Activated CD8-positive, alpha-beta memory T cell treated with anti-CD3 and anti-CD28 coated beads for 4 hours (primary cell): ENCODE data around the gene LARGE2.

Experiments
- DNase-seq, 2 donors: peaks; one replicate each; pipeline ENCODE4 v3.0.0-alpha.2; 2020; ENCODE audit warnings: low read depth in 2 of 2

LARGE2 gene

DNA sequence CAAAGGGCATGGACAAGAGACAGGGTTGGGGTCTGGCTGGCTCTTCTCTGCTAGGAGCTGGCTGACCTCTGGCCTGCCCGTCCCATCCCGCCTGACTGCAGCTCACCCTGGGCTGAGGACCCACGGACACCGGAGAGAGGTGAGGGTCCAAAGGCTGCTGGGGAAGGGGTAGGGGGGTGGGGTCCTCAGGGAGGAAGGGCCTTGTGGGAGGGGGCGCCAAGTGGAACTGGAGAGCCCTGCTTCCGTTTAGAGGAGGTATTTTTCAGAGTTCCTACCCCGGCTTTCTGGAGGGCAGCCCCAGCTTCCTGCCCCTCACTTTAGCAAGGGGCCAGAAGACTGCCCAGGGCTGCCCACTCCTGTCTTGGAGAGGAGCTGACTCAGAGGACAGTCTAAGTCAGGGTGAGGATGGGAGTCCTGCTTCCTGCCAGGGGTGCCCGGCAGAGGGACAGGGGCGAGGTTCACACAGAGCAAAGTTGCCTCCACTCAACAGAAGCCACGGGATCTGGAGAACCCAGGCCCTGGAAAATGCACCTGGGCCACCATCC lies 7.1 kb downstream of the LARGE2 start:
- DNase-seq: no peak

DNA sequence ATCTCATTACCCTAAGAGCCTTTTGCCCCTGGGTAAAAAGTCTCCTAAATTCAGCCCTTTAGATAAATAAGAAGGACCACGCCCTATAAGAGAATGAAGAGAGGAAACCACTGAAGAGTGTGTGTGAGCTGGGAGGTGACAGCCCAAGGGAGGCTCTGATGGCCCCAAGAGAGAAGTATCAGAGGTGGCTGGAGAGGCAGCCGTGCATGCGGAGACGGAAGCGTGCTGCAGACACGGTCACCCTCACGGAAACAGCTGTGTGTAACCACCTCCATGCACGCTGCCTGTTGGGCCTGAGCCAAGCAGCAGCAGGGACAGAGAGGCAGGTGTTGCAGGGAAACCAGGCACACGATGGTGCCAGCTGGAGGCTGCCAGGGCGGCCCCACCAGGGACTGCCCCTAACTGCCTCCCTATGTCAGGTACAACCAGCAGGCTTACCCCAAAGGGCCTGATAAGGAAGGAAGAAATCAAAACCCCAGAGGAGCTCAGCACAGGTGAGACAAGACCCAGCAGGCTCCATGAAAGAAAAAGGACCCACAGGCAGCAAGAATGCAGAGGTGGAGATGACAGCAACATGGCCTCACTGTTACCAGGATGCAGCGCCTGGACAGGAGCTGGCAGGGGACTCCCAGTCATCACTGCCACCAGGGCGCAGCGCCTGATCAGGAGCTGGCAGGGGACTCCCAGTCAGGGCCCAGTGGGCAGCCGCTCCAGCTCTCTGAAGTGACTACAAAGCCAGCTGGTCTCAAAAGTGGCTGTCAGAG lies 7.8 kb downstream of the LARGE2 start:
- no peak for DNase-seq

DNA sequence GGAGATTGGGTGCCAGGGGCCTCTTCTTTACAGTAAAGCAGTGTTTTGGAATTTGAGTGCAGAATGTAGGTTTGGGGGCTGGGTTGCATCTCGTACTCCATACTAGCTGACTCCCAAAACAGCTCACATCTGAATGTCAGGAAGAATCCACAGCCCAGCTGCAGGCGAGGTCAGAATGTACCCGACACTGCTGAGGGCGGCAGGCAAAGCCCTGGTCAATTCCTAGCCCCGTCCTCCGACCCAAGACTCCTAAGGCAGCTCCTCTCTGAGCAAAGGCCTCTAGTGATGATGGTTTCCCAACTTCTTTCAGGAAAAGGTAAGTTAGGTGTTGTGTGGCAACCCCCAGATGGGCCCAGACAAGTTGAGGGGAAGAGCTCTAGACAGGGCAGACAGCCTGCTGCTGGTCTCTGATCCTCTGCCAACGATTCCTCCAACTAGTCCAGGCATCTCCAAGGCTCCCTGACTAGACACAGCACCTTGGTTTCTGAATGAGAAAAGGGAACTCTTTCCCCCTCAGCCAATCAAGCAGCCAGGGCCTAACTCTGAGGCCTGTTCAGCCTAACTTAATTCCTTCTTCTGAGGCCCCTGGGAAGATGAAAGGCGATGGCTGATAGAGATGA lies 8.6 kb downstream of the LARGE2 start:
- no peak for DNase-seq

DNA sequence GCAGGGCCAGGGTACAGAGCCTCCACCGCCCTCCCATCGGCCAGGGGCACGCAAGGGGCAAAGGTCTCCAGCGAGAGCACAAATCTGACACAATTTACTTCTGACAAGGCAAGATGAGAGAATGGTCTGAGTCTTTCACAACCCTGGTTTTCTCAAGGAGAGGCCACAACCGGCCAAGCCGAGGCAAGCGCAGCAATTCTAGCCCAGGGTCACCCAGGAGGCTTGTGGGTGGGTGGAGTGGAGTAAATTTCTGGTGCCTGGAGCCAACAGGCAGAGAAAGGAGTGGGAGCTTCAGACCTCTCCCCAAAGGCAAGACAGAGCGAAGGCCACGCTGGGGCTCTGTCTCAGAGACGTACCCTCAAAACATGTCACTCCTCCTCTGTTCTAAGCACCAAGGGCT lies 9.3 kb downstream of the LARGE2 start:
- DNase-seq: no peak

DNA sequence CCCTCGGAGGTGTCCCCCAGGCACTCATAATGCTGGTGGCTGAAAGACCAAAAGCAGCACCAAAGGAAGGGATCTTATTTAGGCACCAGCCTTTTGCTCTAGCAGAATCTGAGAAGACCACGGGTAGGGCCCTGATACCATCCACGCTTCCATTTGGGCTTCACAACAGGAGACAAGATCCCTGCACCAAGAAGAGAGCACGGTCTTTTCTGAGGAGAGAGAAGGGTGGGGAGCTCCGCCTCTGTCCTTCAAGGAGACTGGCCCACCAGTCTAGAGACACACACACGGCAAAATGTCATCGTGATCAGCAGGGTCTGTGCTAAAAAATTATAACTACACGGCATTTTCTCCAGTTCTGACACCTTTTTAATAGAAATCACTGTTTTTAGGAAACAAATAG lies 9.8 kb downstream of the LARGE2 start:
- DNase-seq: no peak

DNA sequence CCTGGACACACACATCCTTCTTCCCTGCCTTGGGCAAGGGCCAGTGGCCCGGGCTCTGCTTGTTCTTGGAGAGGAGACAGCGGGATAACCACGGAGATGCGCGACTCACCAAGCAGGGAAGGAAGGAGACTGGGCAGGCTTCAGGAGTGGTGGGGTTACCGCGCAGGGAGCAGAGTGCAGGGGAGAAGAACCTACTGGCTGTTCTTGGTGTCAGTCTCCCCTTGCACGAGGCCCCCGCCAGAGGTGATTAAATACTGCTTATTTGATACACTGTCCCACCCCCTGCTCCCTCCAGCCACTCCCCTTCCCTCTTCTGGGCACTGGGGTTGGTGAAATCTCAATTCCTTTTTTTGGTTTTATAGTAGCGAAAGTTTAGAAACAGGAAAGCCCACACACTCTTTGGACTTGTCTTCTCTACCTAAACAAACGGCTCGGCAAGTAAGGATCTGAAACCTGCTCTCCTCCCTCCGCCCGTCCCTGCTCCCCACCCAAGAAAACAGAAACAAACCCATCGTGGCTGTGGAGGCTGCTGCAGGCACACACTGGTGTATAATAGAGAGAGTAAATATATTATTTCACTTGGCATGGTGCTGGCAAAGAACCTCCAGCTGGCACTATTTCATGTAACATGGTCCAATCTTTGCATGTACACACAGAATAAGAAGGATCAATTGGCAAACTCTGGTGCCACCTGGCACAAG lies 10.8 kb downstream of the LARGE2 start:
- no peak for DNase-seq

DNA sequence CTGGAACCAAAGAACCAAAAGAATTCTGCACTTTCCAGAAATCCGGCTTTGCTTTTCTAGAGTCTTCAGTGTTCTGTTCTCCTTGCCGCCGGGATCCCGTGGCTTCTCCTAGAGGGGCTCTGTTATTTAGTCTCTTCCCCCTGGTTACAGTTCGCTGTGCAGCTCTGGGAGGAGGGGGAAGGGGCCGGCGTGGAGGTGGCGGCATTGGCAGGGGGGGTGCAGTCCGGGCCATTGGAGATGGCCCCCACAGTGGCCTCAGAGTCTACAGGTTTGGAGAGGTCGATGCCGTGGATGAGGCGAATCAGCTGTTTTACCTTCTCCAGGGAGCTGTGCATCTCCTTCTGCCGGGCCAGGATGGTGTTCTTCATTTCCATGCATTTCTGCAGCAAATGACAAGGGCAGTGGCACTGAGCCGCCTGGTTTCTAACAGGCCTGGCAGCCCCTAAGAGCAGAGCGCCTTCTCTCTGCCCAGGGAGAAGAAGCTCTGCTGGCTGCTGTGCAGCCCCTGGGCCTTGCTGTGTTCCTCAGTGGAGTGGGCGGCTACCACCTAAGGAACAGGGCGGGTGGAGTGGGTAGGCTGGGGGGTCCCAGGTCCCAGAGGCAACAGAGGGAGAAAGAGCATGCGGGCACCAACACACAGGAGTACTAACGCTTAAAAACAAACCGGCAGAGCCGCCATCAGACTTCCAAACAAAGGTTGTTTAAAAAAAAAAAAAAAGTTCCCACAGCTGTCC lies 11.6 kb downstream of the LARGE2 start:
- DNase-seq: no peak

DNA sequence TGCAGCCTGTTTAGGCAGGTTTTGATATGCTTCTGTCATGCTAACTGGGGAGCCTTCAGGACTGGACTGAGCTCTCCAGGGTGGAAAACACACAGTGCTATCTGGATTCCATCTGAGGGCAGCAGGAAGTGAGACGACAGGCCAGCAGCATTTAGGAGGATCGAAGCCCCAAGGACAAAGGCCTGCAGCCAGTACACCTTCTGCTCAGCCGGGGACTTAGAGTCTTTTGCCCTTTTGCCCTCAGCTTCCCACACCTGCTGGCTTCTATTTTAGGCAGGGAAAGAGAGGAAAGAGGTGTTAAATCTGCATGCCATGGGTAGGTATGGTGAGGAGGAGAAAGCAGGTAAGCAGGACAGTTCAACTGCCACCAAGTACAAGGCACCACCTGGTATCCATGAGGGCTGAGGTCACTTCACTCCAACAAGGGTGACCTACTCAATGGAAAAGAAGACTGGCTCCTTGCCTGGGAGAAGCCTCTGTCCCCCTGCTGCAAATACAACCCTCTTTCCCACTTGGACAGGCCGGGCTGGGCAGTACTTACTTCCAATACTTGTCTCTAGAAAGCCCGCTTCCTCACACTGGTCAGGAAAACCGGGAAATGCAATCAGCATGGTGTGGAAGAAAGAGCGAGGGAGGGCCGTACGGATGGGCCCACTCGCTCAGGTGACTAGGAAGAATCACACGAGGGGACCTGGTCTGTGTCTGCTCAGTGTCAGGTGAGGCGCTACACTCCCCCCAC lies 12.3 kb downstream of the LARGE2 start:
- no peak for DNase-seq

DNA sequence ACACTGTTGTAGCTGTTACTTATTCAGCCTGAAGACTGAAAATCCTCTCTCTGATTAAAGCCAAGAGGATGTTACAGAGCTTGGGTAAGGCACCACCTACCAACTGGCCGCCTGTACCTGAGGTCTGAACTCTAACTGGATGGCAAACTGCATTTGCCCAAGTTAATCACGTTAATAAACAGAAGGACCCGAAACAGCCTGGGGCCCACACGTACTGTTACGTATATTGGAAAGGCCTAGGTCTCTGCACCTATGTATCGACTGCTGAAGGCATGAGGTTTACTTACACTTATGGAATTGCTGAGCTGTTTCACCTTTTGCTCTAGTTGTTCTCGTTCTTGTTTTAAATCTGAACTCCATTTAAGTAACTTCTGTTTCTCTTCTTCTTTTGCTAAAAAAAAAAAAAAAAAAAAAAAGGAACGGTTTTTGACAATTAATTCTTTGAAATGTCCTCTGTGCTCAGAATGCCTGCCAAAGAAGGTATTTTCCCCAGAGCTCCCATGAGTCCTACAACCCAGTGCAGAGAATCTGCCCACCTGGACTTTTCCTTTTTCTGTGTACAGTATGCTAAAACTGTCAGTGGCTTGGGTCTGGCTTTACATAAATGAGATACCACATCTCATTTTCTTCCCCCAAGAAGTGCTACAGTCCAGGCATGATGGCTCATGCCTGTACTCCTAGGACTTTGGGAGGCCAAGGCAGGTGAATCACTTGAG lies 13.1 kb downstream of the LARGE2 start:
- DNase-seq: no peak

DNA sequence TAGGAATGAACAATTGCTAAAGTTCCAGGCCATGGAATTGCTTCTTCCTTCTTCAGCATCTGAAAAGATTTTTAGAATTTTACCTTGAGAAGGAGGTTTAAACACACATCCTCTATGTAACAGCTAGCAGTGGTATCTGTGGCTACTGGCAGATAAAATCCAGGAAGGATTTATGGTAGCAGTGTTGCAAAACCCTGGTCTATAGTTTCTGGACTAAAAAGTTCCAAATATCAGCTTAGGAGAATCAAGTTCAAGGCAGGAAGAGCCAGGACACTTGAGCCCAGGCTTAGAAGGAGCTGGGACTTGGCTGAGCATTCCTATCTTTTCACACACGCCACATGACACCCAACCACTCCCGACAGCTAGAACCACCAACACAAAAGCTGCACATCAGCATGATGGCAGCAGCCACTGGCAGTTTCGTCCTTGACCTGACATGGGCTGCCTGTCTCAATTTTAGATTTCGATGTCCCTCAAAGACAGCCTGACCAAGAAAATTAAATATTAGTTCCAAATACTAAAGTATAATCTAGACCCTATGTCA lies 14.1 kb downstream of the LARGE2 start:
- no peak for DNase-seq

DNA sequence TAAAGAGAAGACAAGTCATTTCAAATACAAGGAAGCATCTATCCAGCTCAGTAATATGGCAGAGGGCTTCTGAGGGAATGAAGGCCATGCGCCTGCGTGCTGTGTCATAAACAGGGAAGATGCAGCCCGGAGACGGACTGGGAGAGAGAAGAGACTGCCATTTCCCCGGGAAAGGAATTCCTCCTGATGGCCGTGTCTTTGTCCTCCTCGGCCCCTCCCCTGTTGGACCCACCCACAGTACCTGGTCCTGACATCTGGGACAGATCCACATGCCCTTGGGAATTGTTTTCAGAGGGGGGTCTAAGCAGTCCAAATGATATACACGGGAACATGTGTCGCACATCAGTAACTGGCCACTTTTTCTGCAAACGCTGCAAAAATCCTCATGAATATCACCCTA lies 15.5 kb downstream of the LARGE2 start:
- DNase-seq: no peak

DNA sequence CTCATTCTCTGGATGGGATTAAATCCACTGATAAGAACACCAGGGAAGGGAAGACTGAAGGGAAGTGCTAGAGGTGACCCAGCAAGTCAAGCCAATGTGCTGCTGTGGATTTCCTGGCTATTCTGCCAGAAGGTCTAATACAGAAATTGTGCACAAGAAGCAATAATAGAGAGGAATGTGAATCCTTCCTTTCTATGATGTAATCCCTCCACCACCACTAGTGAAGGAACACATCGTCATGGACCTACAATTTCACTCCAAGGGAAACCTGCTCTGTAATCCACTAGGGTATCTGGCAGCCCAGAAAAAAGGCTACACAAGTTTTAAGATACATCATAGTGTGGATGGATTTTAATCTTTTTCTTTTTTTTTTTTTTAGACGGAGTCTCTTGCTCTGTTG lies 17.4 kb downstream of the LARGE2 start:
- no peak for DNase-seq

DNA sequence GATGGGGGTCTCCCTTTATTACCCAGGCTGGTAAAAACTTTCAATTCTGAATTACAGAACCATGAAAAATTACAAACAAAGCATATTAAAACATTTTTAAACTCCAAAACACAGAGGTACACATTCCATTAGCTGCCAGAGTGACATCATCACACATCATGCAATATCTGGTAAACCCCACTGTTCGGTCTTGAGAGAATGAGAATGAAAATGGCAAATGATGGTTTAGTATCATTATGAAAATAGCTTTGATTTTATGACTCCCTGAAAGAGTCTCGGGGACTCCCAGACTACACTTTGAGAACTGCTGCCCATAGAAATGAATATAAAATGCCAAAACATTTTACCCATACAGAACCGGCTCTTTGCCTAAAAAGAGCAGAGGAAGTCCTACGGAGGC lies 18.8 kb downstream of the LARGE2 start:
- DNase-seq: no peak

DNA sequence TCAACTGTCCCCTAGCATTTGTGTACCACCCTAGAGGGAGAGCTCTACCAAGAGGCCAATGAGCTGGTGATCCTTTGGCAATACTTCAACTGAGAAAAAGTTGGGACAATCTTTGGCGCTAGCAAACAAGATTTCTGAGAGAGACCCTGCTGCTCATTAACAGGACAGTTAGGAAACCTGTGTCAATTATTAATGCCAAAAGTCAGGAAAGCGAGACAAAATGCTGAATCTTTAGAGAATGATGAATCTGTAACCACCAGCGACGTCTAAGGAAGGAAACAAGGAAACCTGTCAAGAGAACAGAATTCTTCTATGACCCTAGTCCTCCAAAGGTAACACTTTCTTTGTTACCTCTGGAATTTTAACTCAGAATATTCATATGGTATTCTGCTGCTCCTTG lies 19.9 kb downstream of the LARGE2 start:
- no peak for DNase-seq

DNA sequence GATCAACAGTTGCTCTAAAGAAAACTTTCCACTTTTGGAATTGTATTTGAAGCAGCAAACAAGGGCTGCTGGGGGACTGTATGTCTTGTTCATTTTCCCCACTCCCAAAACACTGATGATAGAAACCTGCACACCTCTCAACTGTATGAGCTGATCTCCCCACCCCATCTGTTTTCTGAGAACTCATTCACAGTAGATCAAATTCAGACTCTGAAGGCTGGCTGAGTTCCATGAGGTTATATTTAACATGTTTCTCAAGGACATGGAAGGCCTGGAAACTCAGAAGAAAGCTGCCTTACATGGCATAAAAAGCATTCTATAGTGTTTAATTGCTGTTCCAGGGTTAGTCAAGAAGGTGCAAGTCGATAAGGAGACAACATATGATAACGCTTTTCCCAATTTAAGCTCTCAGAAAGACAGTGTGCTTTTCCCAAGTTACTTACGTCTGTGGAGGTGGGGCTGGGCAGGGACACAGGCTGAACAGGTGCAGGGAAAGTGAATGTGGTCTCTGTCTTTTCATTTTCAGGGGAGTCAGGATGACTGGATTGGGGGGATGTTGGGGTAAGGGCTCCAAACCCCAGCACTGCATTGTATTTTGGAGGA lies 23.0 kb downstream of the LARGE2 start:
- DNase-seq: no peak

DNA sequence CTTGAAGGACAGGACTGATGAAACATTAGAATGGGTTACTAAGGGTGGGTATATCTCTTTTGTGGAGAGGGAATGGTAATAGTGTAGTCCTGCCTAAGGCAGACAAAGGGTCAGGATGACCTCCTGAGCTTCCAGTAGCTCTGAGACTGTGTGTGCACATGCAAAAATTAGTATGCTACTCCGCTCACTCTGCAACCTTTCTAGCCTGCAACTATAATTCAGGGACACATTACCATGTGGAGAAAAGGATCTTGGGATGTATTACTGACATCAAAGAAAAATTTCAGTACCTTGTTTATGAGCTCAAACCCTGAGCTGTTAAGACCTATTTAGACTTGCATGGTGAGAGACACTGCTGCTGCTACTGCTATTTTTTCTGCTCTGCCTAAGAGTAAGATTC lies 25.4 kb downstream of the LARGE2 start:
- DNase-seq: no peak

DNA sequence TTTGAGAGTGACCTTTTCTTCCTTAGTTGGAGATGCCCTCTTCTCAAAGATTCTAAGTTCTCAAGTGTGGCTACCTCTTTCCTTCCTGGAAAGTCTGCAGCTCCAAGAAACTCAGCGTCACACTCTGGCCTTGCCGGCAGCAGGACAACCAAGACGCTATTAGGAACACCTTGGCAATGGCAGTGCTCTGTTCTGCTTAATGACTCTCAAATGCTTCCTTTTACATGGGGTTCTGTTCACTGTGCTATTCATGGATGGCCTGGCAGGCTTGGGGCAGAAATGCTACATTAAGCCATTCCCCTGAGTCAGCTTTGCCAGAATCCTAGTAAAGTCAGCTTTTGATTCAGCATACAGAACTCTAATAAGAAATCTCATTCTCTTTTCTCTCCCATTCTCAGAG lies 25.9 kb downstream of the LARGE2 start:
- DNase-seq: no peak

DNA sequence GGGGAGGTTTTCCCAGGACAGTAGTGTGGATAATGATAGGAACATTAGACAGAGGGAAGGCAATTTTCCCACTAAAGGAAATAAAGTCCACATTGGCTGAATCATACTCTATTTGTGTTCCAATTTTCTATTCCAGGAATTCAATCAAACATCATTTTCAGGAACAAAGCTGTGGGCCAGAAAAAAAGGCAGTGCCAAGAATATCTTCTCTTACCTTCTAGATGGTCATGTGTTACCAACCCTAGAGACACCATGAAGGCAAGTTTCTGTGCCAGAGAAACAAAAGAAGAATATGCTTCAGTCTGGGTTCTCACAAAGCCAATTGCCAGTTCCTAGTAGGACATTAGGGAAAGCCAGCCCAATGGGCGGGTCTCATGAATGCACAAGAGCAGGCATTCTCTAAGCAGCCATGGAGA lies 27.5 kb downstream of the LARGE2 start:
- DNase-seq: no peak

DNA sequence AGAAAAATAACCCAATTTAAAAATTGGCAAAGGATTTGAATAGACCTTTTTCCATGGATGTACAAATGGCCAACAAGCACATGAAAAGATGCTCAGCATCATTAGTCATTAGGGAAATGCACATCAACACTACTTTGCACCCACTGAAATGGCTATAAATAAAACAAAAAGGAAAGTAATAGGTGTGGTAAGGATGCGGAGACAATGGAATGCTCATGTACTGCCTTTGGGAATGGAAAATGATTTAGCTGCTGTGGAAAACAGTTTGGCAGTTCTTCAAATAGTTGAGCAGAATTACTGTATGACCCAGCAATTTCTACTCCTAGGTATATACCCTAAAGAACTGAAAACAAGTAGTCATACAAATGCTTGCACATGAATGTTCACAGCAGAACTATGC lies 37.4 kb downstream of the LARGE2 start:
- no peak for DNase-seq
